ENCODE measurements around the gene CYGB. TPM values are rescaled to one million over a fixed set of nuclear protein-coding genes. Genes with fewer than 3 reads are reported as not detected.
A peak's percentile ranks its signal among the peaks of the same experiment; 100 is the strongest.
"Not testable (repeated sequence)": the region's sequence is repeated elsewhere in the genome, so short reads cannot be mapped to it uniquely, and the experiment has no call there.

CYGB gene
- total and polyA plus RNA-seq, 4 donors, result 9.0 to 34.4 (median 24.2) TPM

GRCh38 chr17:76527016-76527415 lies 10.5 kb downstream of the CYGB start:
- H3K4me1 ChIP-seq (ENCODE audit: control insufficient read depth, insufficient read depth, low read length), result peaks cover 69% of the 10 kb centered on the region
- not testable (repeated sequence) for H3K4me3 ChIP-seq (ENCODE audit: low read depth, low read length); H3K27ac ChIP-seq (ENCODE audit: low read depth, low read length); DNase-seq (ENCODE audit: low read depth in 4 of 6, low spot score in 6 of 6); H3K27me3 ChIP-seq (ENCODE audit: control insufficient read depth, insufficient read depth, low read length); H3K9me3 ChIP-seq (ENCODE audit: control insufficient read depth, insufficient read depth, low read length)
- peaks cover 38% of the 10 kb centered on the region for H3K36me3 ChIP-seq (ENCODE audit: control insufficient read depth, insufficient read depth, low read length)
- WGBS (ENCODE audit: insufficient coverage), result 58% methylated on average over 8 of the region's 9 CpGs

GRCh38 chr17:76525513-76525833 lies 12.0 kb downstream of the CYGB start:
- peaks cover 56% of the 10 kb centered on the region for H3K4me1 ChIP-seq (ENCODE audit: control insufficient read depth, insufficient read depth, low read length)
- 100% methylated on average over 1 of the region's 8 CpGs for WGBS (ENCODE audit: insufficient coverage)
- not testable (repeated sequence) for H3K9me3 ChIP-seq (ENCODE audit: control insufficient read depth, insufficient read depth, low read length); H3K4me3 ChIP-seq (ENCODE audit: low read depth, low read length); H3K27ac ChIP-seq (ENCODE audit: low read depth, low read length); DNase-seq (ENCODE audit: low read depth in 4 of 6, low spot score in 6 of 6); H3K27me3 ChIP-seq (ENCODE audit: control insufficient read depth, insufficient read depth, low read length)
- peaks cover 26% of the 10 kb centered on the region for H3K36me3 ChIP-seq (ENCODE audit: control insufficient read depth, insufficient read depth, low read length)

- Histone ChIP-seq H3K36me3 (ENCODE audit: control insufficient read depth, insufficient read depth, low read length) (peaks cover 20% of the 10 kb centered on the region), H3K9me3 (ENCODE audit: control insufficient read depth, insufficient read depth, low read length) (no peaks in the 10 kb centered on the region), H3K27ac (ENCODE audit: low read depth, low read length) (no peak overlapping the region), H3K27me3 (ENCODE audit: control insufficient read depth, insufficient read depth, low read length) (peaks cover 2% of the 10 kb centered on the region), H3K4me1 (ENCODE audit: control insufficient read depth, insufficient read depth, low read length) (peaks cover 50% of the 10 kb centered on the region), H3K4me3 (ENCODE audit: low read depth, low read length) (no peak overlapping the region)
- WGBS (ENCODE audit: insufficient coverage), result 60% methylated on average over 25 of the region's 25 CpGs
- no peak for DNase-seq (ENCODE audit: low read depth in 4 of 6, low spot score in 6 of 6)
Observed at GRCh38 chr17:76524598-76525512, 12.7 kb downstream of the CYGB start.

GRCh38 chr17:76523084-76524037 lies 14.1 kb downstream of the CYGB start:
- Histone ChIP-seq H3K4me3 (ENCODE audit: low read depth, low read length) (no peak overlapping the region), H3K27ac (ENCODE audit: low read depth, low read length) (no peak overlapping the region), H3K27me3 (ENCODE audit: control insufficient read depth, insufficient read depth, low read length) (peaks cover 2% of the 10 kb centered on the region), H3K9me3 (ENCODE audit: control insufficient read depth, insufficient read depth, low read length) (no peaks in the 10 kb centered on the region), H3K36me3 (ENCODE audit: control insufficient read depth, insufficient read depth, low read length) (peaks cover 9% of the 10 kb centered on the region), H3K4me1 (ENCODE audit: control insufficient read depth, insufficient read depth, low read length) (peaks cover 40% of the 10 kb centered on the region)
- DNase-seq (ENCODE audit: low read depth in 4 of 6, low spot score in 6 of 6), result peak in 2 of 6 donors; percentile 75 to 80
- 12% methylated on average over 30 of the region's 35 CpGs for WGBS (ENCODE audit: insufficient coverage)

- H3K27ac ChIP-seq (ENCODE audit: low read depth, low read length); H3K4me3 ChIP-seq (ENCODE audit: low read depth, low read length); H3K27me3 ChIP-seq (ENCODE audit: control insufficient read depth, insufficient read depth, low read length); H3K36me3 ChIP-seq (ENCODE audit: control insufficient read depth, insufficient read depth, low read length); H3K9me3 ChIP-seq (ENCODE audit: control insufficient read depth, insufficient read depth, low read length); DNase-seq (ENCODE audit: low read depth in 4 of 6, low spot score in 6 of 6): not testable (repeated sequence)
- peaks cover 26% of the 10 kb centered on the region for H3K4me1 ChIP-seq (ENCODE audit: control insufficient read depth, insufficient read depth, low read length)
- WGBS (ENCODE audit: insufficient coverage), result 94% methylated on average over 10 of the region's 10 CpGs
Observed at GRCh38 chr17:76521683-76522082, 15.8 kb downstream of the CYGB start.

DNA sequence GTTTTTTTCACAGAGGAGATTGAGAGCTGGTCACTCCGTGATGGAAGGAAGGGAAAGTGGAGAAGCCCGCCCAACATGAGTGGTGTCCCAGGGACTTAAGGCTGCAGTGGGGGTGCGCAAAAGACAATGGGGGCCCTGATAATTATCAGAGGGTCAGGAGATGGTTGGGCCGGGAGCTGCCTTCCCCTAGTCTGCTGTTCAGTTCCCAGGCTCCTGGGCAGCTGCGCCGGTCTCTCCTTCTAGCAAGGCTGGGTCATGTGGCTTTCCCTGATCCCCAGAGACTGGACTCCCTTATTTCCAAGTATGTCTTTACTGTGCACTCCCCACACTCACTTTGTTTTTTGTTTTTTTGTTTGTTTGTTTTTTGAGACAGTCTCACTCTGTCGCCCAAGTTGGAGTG lies 16.2 kb downstream of the CYGB start:
- WGBS (ENCODE audit: insufficient coverage), result 94% methylated on average over 7 of the region's 7 CpGs
- Histone ChIP-seq H3K4me1 (ENCODE audit: control insufficient read depth, insufficient read depth, low read length) (peaks cover 26% of the 10 kb centered on the region), H3K27me3 (ENCODE audit: control insufficient read depth, insufficient read depth, low read length) (peaks cover 2% of the 10 kb centered on the region), H3K36me3 (ENCODE audit: control insufficient read depth, insufficient read depth, low read length) (no peaks in the 10 kb centered on the region), H3K9me3 (ENCODE audit: control insufficient read depth, insufficient read depth, low read length) (no peaks in the 10 kb centered on the region), H3K27ac (ENCODE audit: low read depth, low read length) (no peak overlapping the region), H3K4me3 (ENCODE audit: low read depth, low read length) (no peak overlapping the region)
- DNase-seq (ENCODE audit: low read depth in 4 of 6, low spot score in 6 of 6), result no peak

GRCh38 chr17:76519048-76519966 lies 18.2 kb downstream of the CYGB start:
- Histone ChIP-seq H3K4me1 (ENCODE audit: control insufficient read depth, insufficient read depth, low read length) (peaks cover 21% of the 10 kb centered on the region), H3K36me3 (ENCODE audit: control insufficient read depth, insufficient read depth, low read length) (no peaks in the 10 kb centered on the region), H3K4me3 (ENCODE audit: low read depth, low read length) (no peak overlapping the region), H3K27ac (ENCODE audit: low read depth, low read length) (peak overlapping the region; percentile 25), H3K27me3 (ENCODE audit: control insufficient read depth, insufficient read depth, low read length) (peaks cover 2% of the 10 kb centered on the region), H3K9me3 (ENCODE audit: control insufficient read depth, insufficient read depth, low read length) (no peaks in the 10 kb centered on the region)
- no peak for DNase-seq (ENCODE audit: low read depth in 4 of 6, low spot score in 6 of 6)
- 51% methylated on average over 11 of the region's 15 CpGs for WGBS (ENCODE audit: insufficient coverage)

GRCh38 chr17:76517638-76518038 lies 19.9 kb downstream of the CYGB start:
- 84% methylated on average over 11 of the region's 11 CpGs for WGBS (ENCODE audit: insufficient coverage)
- Histone ChIP-seq H3K4me3 (ENCODE audit: low read depth, low read length) (no peak overlapping the region), H3K4me1 (ENCODE audit: control insufficient read depth, insufficient read depth, low read length) (peaks cover 11% of the 10 kb centered on the region), H3K9me3 (ENCODE audit: control insufficient read depth, insufficient read depth, low read length) (no peaks in the 10 kb centered on the region), H3K36me3 (ENCODE audit: control insufficient read depth, insufficient read depth, low read length) (no peaks in the 10 kb centered on the region), H3K27me3 (ENCODE audit: control insufficient read depth, insufficient read depth, low read length) (no peaks in the 10 kb centered on the region), H3K27ac (ENCODE audit: low read depth, low read length) (no peak overlapping the region)
- no peak for DNase-seq (ENCODE audit: low read depth in 4 of 6, low spot score in 6 of 6)

Measured in spinal cord (tissue), 10 donors.